Osteocyte (in vitro differentiated cells): Measurements from ENCODE around the gene PADI3. TPM values are rescaled to one million over a fixed set of nuclear protein-coding genes. Genes with fewer than 3 reads are reported as not detected.

Source experiments
- DNase-seq: peaks from one replicate; pipeline ENCODE4 v3.0.0; 2021; ENCODE audit warnings: mixed read lengths; ENCODE audit not compliant: unreplicated experiment; ENCODE audit errors: extremely low spot score
- H3K27ac Mint-ChIP-seq: one replicate; pipeline ENCODE4 v1.8.0; 2021; ENCODE audit warnings: mild to moderate bottlenecking, mixed read lengths; ENCODE audit not compliant: unreplicated experiment
- H3K27me3 Mint-ChIP-seq: one replicate; pipeline ENCODE4 v1.8.0; 2021; ENCODE audit warnings: mixed read lengths; ENCODE audit not compliant: unreplicated experiment
- H3K36me3 Mint-ChIP-seq: one replicate; pipeline ENCODE4 v1.8.0; 2021; ENCODE audit warnings: mixed read lengths; ENCODE audit not compliant: unreplicated experiment
- H3K4me1 Mint-ChIP-seq: one replicate; pipeline ENCODE4 v1.8.0; 2021; ENCODE audit warnings: mixed read lengths; ENCODE audit not compliant: unreplicated experiment
- H3K4me3 Mint-ChIP-seq: one replicate; pipeline ENCODE4 v1.8.0; 2021; ENCODE audit warnings: mild to moderate bottlenecking, moderate library complexity, mixed read lengths; ENCODE audit not compliant: unreplicated experiment
- H3K9me3 Mint-ChIP-seq: one replicate; pipeline ENCODE4 v1.8.0; 2021; ENCODE audit warnings: mixed read lengths; ENCODE audit not compliant: unreplicated experiment
- total RNA-seq: library from RNA; stranded (reverse); gene quantifications from 2 replicates; pipeline ENCODE4 v1.2.1, GENCODE V29; 2021
- TF ChIP-seq, protein P1 (sequence below): fragments of 200-600 bp; sonication (generic); IDR thresholded peaks from 2 replicates; pipeline ENCODE4 v1.5.0; 2021; ENCODE audit warnings: antibody characterized with exemption, mild to moderate bottlenecking, moderate library complexity

Gene PADI3
- total RNA-seq, 1 donor from 2014 or later: 0.73 TPM

DNA sequence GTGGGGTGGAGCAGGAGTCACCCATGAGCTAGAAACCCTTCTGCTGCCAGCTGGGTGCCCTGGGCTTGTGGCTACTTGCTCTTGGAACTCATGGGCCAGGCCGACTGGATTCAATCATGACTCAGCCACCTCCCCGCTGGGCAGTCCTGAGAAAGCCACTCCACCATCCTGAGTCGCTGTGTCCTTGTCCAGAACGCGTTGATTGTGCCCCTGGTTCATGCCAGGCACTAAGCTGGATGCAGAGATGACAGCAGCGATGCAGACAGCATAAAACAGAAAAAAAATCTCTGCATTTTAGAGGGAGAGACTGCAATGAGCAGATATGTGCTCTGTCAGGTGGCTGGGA is 33.4 kb upstream of the PADI3 start:
- Mint-ChIP-seq H3K4me3 (no peak overlapping the region), H3K27ac (peak overlapping the region; percentile 56), H3K27me3 (no peaks in the 10 kb centered on the region), H3K36me3 (no peaks in the 10 kb centered on the region), H3K4me1 (peaks cover 55% of the 10 kb centered on the region), H3K9me3 (no peaks in the 10 kb centered on the region)
- DNase-seq: no peak
- TF ChIP-seq, protein P1, sequence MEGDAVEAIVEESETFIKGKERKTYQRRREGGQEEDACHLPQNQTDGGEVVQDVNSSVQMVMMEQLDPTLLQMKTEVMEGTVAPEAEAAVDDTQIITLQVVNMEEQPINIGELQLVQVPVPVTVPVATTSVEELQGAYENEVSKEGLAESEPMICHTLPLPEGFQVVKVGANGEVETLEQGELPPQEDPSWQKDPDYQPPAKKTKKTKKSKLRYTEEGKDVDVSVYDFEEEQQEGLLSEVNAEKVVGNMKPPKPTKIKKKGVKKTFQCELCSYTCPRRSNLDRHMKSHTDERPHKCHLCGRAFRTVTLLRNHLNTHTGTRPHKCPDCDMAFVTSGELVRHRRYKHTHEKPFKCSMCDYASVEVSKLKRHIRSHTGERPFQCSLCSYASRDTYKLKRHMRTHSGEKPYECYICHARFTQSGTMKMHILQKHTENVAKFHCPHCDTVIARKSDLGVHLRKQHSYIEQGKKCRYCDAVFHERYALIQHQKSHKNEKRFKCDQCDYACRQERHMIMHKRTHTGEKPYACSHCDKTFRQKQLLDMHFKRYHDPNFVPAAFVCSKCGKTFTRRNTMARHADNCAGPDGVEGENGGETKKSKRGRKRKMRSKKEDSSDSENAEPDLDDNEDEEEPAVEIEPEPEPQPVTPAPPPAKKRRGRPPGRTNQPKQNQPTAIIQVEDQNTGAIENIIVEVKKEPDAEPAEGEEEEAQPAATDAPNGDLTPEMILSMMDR: no peak

DNA sequence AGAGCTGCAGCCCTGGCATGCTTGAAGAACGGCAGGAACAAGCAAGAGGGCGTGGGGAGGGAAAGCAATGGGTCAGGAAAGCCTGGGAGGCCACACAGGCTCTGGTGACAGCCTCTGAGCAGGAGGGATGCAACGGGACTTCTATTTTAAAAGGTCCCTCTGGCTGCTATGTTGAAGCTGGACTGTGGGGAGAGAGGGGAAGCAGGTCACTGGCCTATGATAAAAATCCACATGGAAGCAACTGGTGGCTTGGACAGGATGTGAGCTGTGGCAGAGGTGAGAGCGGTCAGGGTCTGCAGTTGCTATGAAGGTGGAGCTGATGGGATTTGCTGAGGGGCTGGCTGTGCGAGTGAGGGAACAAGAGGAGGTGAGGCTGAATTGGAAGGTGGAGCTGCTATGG is 32.8 kb upstream of the PADI3 start:
- DNase-seq: no peak
- TF ChIP-seq, protein P1: no peak
- no peak overlapping the region for H3K4me3 Mint-ChIP-seq
- no peaks in the 10 kb centered on the region for H3K36me3 Mint-ChIP-seq
- no peaks in the 10 kb centered on the region for H3K9me3 Mint-ChIP-seq
- peaks cover 50% of the 10 kb centered on the region for H3K4me1 Mint-ChIP-seq
- H3K27me3 Mint-ChIP-seq: no peaks in the 10 kb centered on the region
- peak overlapping the region; percentile 56 for H3K27ac Mint-ChIP-seq

- TF ChIP-seq, protein P1: no peak
- H3K27me3 Mint-ChIP-seq: no peaks in the 10 kb centered on the region
- no peak overlapping the region for H3K27ac Mint-ChIP-seq
- no peaks in the 10 kb centered on the region for H3K36me3 Mint-ChIP-seq
- H3K9me3 Mint-ChIP-seq: no peaks in the 10 kb centered on the region
- DNase-seq: no peak
- H3K4me3 Mint-ChIP-seq: no peak overlapping the region
- H3K4me1 Mint-ChIP-seq: peaks cover 34% of the 10 kb centered on the region
These were observed 31.3 kb upstream of the PADI3 start for GRCh38 chr1:17217607-17218006.

DNA sequence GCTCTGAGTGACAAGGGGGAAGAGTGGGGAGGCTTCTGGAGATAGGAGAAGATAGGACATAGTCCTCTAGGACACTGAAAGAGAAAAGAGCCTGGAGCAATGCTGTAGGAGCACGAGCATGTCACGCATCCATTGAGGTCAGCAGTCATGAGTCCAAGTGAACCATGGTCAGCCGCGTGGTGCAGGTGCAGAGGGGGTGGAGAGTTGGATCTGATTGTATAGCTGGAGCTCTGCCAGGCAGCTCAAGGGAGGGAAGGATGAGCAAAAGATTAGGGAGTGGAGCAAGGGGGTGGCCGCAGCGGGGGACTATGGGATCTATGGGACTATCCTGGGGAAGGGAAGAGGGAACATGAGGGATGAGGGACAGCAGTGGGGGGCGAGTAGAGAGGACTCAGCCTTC is 30.0 kb upstream of the PADI3 start:
- no peak overlapping the region for H3K27ac Mint-ChIP-seq
- H3K9me3 Mint-ChIP-seq: no peaks in the 10 kb centered on the region
- H3K36me3 Mint-ChIP-seq: no peaks in the 10 kb centered on the region
- no peaks in the 10 kb centered on the region for H3K27me3 Mint-ChIP-seq
- no peak overlapping the region for H3K4me3 Mint-ChIP-seq
- H3K4me1 Mint-ChIP-seq: peaks cover 21% of the 10 kb centered on the region
- TF ChIP-seq, protein P1: no peak
- DNase-seq: no peak

- Mint-ChIP-seq H3K4me3 (no peak overlapping the region), H3K27me3 (no peaks in the 10 kb centered on the region), H3K27ac (no peak overlapping the region), H3K4me1 (peaks cover 12% of the 10 kb centered on the region), H3K9me3 (no peaks in the 10 kb centered on the region), H3K36me3 (no peaks in the 10 kb centered on the region)
- DNase-seq: no peak
- TF ChIP-seq, protein P1: no peak
These were observed 28.6 kb upstream of the PADI3 start for GRCh38 chr1:17220287-17220686.
